ENCODE results near the gene RHBDD1. TPM values are rescaled to one million over a fixed set of nuclear protein-coding genes. Genes with fewer than 3 reads are reported as not detected.

RHBDD1 gene
- total and polyA plus RNA-seq, 2 donors (not counting 3 experiments of a cell fraction or from before 2014, with no cell fraction given) = 6.8 to 19.4 TPM

GRCh38 chr2:226885769-226886435 lies 50.0 kb downstream of the RHBDD1 start:
- H3K9me1 ChIP-seq (replicated peaks; ENCODE audit: control insufficient read depth, extremely low read depth, insufficient read depth, low read length) = no peaks in the 10 kb centered on the region
- DNase-seq (ENCODE audit: low read depth, low spot score) (no peak), FAIRE-seq (no peak)
- no peak overlapping the region for H3K9ac ChIP-seq (replicated peaks; ENCODE audit: extremely low read depth, insufficient read depth, low read length)
- TF ChIP-seq POLR2AphosphoS5 (IDR thresholded peaks at IDR 0.05; ENCODE audit: insufficient read depth, low read depth, low read length) = no peak
- no peak for TF ChIP-seq MYC (IDR thresholded peaks at IDR 0.05; ENCODE audit: low read depth, low read length)
- no peak for TF ChIP-seq GATA2 (IDR thresholded peaks at IDR 0.05; ENCODE audit: insufficient read depth, insufficient read length, low read depth, low read length)
- TF ChIP-seq EZH2 (IDR thresholded peaks at IDR 0.05; ENCODE audit: borderline replicate concordance, low read depth, low read length, severe bottlenecking) = no peak
- TF ChIP-seq JUN (IDR thresholded peaks at IDR 0.05; ENCODE audit: borderline replicate concordance, insufficient read depth, insufficient read length, low read depth) = no peak
- TF ChIP-seq FOS (IDR thresholded peaks at IDR 0.05; ENCODE audit: borderline replicate concordance, insufficient read depth, low read length) = no peak
- TF ChIP-seq MAX (IDR thresholded peaks at IDR 0.05; ENCODE audit: insufficient read depth, insufficient read length) = no peak
- no peaks in the 10 kb centered on the region for H3K27me3 ChIP-seq (ENCODE audit: control insufficient read depth in 2 of 2, insufficient read depth in 2 of 2, low read length in 2 of 2)
- no peaks in the 10 kb centered on the region for H4K20me1 ChIP-seq (replicated peaks; ENCODE audit: control insufficient read depth, extremely low read depth, insufficient read depth, low read length)
- dilution Hi-C loops (cut with MboI; ENCODE audit: extremely low pct_ligation_motif_present, low sequenced_read_pairs) (no loop called here), intact Hi-C loops (cut with micrococcal nuclease) (no loop called here)
- no peak overlapping the region for H3K4me2 ChIP-seq (ENCODE audit: insufficient read depth, low read length)
- no peaks in the 10 kb centered on the region for H3K9me3 ChIP-seq (replicated peaks; ENCODE audit: control insufficient read depth, insufficient read depth, low read length)
- no peak overlapping the region for H3K27ac ChIP-seq (ENCODE audit: insufficient read depth, low read depth, low read length)
- H3K4me1 ChIP-seq (ENCODE audit: control insufficient read depth, extremely low read depth, insufficient read depth, low read length) = no peaks in the 10 kb centered on the region
- BruUV-seq (replicated peaks) = no TSS peak
- H3K79me2 ChIP-seq (ENCODE audit: control insufficient read depth, insufficient read depth, low read length) = no peaks in the 10 kb centered on the region
- POLR2A ChIA-PET = no interaction called here
- H2AFZ ChIP-seq (ENCODE audit: low read depth, low read length) = no peak overlapping the region
- H3K36me3 ChIP-seq (ENCODE audit: control insufficient read depth in 2 of 2, extremely low read depth in 1 of 2, insufficient read depth in 2 of 2, low read length in 2 of 2) = no peaks in the 10 kb centered on the region
- CTCF ChIA-PET = no interaction called here
- no peak overlapping the region for H3K4me3 ChIP-seq (replicated peaks in 1 of 3; ENCODE audit: insufficient read depth in 1 of 3, low read depth in 1 of 3, low read length in 3 of 3)

DNA sequence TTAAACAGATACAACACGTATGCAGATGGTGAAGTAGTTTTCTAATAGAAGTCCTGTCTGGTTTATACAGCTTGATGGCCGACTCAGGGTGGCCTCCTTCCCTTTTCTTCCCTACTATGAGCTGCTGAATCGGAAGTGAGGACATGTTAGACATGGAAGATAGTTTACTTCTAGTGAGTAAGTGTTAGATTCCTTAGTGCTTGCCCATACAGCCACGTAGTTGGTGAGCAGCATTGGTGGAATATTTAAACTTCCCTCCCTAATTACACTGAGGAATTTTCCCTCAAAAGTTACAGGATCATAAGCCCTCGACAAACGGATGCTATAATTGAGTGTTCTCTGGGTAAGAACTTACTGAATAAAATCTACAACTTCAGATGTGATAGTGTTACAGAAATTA lies 52.1 kb downstream of the RHBDD1 start:
- H2AFZ ChIP-seq (ENCODE audit: low read depth, low read length) = no peak overlapping the region
- no peak for DNase-seq (ENCODE audit: low read depth, low spot score)
- H3K4me3 ChIP-seq (replicated peaks in 1 of 3; ENCODE audit: insufficient read depth in 1 of 3, low read depth in 1 of 3, low read length in 3 of 3) = no peak overlapping the region
- H3K4me1 ChIP-seq (ENCODE audit: control insufficient read depth, extremely low read depth, insufficient read depth, low read length) = no peaks in the 10 kb centered on the region
- H3K9me3 ChIP-seq (replicated peaks; ENCODE audit: control insufficient read depth, insufficient read depth, low read length) = no peaks in the 10 kb centered on the region
- dilution Hi-C loops (cut with MboI; ENCODE audit: extremely low pct_ligation_motif_present, low sequenced_read_pairs) = no loop called here
- ChIA-PET CTCF (no interaction called here), POLR2A (no interaction called here)
- TF ChIP-seq GATA2 (IDR thresholded peaks at IDR 0.05; ENCODE audit: insufficient read depth, insufficient read length, low read depth, low read length) = no peak
- no peak overlapping the region for H3K4me2 ChIP-seq (ENCODE audit: insufficient read depth, low read length)
- H3K27me3 ChIP-seq (ENCODE audit: control insufficient read depth in 2 of 2, insufficient read depth in 2 of 2, low read length in 2 of 2) = no peaks in the 10 kb centered on the region
- H3K36me3 ChIP-seq (ENCODE audit: control insufficient read depth in 2 of 2, extremely low read depth in 1 of 2, insufficient read depth in 2 of 2, low read length in 2 of 2) = no peaks in the 10 kb centered on the region
- H3K9ac ChIP-seq (replicated peaks; ENCODE audit: extremely low read depth, insufficient read depth, low read length) = no peak overlapping the region
- H3K27ac ChIP-seq (ENCODE audit: insufficient read depth, low read depth, low read length) = no peak overlapping the region
- FAIRE-seq = no peak
- H3K79me2 ChIP-seq (ENCODE audit: control insufficient read depth, insufficient read depth, low read length) = no peaks in the 10 kb centered on the region
- no peaks in the 10 kb centered on the region for H3K9me1 ChIP-seq (replicated peaks; ENCODE audit: control insufficient read depth, extremely low read depth, insufficient read depth, low read length)
- no TSS peak for BruUV-seq (replicated peaks)
- intact Hi-C loops (cut with micrococcal nuclease) = no loop called here
- H4K20me1 ChIP-seq (replicated peaks; ENCODE audit: control insufficient read depth, extremely low read depth, insufficient read depth, low read length) = no peaks in the 10 kb centered on the region
